HG02642 (cell line): ENCODE data around the gene KLHL40.

Experiments
- ATAC-seq: cut with Tn5 transposase; IDR thresholded peaks from one replicate; pipeline ENCODE4 v1.9.1; 2021; ENCODE audit warnings: mild to moderate bottlenecking; ENCODE audit not compliant: unreplicated experiment, poor library complexity

KLHL40 gene

DNA sequence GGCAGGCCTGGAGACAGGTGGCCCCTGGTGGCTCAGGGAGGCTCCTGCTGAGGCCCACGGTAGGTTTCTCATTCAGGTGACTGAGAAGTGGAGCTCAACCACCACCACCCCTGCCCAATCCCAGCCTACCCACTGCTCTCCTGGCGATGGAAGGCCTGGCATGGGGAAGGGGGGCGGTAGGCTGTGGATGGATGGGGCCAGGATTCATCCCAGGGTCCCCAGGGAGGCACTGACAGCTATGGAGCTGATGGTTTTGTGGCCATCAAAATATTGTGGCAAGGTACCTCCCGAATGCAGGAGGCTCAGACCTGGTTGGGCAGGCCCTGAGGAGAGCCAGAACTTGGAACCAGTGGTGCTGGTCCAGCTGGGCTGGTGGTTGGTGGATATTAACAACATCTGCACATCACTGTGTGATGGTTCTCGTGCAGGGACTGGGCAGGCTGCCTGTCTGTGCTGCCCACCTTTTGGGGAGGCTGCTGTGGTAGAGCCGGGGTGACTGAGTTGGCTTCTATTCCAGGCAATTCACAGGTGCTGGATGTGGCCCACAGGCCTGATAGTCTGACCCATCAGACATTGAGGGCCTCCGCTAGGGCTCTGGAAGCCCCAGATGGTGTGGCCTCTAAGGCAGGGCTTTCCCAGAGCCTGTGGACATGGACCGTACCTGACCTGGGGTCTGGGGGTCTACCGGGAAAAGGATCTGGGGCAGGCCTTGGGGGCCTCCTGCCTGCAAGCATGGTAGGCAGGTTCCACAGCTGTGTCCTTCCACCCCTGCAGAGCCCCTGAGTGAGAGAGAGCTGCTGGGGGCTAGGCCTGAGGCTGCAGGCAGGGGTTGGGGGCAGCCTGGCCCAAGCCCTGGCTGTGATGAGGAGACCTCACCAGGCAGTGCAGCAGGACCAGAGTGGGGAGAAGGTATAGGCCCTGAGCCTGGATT, 28.4 kb upstream of the KLHL40 start:
- ATAC-seq = no peak

DNA sequence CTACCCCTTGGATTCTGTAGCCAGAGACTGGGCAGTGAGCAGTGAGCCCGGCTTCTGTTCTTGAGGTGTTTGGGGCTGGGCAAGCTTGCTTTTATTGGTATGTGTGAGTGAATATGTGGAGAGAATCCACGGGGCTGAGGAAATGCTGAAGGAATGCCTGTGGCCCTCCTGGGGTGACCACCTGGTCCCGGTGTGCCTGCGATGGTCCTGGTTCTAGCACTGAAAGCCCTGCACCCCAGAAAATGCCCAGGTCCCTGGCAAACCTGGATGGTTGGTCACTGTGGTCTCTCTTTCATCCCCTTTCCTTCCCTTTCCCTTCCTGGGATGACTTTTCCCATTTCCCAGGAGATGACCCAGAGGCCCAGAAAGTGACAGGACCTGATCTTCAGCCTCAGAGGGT, 27.7 kb upstream of the KLHL40 start:
- ATAC-seq = no peak

DNA sequence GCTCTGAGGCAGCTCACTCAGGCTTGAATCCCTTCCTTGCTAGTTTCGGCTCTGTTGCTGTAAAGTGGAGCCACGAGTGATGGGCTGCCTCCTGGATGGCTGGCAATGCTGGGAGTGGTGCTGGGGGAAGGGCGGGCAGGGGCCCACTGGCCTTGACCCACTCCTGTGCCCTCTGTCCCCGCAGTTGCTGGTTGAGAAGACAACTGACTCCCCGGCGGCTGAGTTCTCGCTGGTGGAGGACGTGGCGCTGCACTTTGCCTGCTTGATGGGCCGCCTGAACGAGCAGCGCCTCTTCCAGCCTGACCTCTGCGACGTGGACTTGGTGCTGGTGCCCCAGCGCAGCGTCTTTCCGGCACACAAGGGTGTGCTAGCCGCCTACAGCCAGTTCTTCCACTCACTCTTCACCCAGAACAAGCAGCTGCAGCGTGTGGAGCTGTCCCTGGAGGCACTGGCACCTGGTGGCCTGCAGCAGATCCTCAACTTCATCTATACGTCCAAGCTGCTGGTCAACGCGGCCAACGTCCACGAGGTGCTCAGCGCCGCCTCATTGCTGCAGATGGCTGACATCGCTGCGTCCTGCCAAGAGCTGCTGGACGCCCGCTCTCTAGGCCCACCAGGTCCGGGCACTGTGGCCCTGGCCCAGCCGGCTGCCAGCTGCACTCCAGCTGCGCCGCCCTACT, 27.1 kb upstream of the KLHL40 start:
- no peak for ATAC-seq

DNA sequence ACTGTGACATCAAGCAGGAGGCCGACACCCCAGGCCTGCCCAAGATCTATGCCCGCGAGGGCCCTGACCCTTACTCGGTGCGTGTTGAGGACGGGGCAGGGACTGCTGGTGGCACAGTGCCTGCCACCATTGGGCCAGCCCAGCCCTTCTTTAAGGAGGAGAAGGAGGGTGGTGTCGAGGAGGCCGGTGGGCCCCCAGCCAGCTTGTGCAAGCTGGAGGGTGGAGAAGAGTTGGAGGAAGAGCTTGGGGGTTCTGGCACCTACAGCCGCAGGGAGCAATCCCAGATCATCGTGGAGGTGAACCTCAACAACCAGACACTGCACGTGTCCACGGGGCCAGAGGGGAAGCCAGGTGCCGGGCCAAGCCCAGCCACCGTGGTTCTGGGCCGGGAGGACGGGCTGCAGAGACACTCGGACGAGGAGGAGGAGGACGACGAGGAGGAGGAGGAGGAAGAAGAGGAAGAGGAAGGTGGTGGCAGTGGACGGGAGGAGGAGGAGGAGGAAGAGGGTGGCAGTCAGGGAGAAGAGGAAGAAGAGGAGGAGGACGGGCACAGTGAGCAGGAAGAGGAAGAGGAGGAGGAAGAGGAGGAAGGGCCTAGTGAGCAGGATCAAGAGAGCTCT, 26.5 kb upstream of the KLHL40 start:
- no peak for ATAC-seq

DNA sequence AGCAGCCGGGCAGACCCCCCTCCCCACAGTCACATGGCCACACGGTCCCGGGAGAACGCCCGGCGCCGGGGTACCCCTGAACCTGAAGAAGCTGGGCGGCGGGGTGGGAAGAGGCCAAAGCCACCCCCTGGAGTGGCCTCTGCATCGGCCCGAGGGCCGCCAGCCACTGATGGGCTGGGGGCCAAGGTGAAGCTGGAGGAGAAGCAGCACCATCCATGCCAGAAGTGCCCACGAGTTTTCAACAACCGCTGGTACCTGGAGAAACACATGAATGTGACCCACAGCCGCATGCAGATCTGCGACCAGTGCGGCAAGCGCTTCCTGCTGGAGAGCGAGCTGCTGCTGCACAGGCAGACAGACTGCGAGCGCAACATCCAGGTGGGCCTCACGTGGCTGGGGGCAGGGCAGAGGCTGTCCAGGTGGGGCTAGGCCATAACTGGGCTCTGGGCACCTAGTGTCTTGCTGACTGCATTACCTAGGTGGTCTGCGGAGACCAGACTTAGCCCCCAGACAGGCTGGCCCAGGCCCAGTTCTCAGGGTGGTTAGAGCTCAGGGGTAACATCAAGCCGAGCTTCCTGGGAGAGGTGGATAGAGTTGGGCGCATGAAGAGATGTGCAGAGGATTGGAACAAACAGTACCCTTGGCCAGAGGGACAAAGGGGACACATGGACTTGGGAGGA, 25.7 kb upstream of the KLHL40 start:
- ATAC-seq = no peak

DNA sequence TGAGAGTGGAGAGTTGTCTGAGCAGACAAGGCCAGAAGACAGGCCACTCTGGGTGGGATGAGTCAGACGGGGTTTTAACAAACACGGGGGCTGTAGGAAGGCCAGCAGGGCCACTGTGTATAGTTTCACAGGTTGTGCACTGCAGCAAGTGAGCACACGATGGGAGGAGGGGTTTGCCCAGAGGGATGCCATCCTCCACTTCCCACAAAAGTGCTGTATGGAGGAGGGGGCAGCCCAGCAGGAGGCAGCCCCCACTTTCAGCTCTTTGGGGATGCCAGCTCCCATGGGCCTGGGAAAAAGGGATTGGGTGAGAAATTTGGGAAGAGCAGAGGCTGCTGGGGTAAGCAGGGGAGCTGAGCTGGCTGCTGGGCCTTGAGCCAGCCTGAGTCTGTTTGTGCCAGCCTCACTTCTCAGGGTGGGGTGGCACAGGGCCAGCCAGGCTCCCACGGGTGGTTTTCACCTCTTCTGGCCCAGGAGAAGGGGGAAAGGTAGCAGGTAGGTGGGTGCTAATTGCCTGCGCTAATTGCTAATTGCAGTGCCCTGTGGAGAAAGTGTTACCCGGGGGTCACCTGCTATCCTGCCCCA, 25.1 kb upstream of the KLHL40 start:
- ATAC-seq = no peak

DNA sequence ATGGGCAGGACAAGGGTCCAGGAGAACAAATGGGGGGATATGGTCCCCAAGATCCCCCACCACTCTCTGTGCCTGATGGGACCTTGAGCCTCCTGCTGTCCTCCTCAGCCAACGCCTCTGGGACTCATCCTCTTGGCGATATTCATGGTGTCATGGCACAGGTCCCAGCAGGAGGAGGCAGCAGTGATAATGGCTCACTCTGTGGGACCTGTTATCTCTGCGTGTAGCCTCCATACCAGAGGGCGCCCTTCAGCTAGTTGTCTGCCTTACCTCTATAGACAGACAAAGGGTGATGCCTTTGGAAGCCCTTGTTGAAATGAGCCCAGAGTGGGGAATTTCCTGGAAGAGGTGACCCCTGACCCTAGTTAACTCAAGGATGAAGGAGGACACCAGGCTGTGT, 24.4 kb upstream of the KLHL40 start:
- ATAC-seq = no peak

DNA sequence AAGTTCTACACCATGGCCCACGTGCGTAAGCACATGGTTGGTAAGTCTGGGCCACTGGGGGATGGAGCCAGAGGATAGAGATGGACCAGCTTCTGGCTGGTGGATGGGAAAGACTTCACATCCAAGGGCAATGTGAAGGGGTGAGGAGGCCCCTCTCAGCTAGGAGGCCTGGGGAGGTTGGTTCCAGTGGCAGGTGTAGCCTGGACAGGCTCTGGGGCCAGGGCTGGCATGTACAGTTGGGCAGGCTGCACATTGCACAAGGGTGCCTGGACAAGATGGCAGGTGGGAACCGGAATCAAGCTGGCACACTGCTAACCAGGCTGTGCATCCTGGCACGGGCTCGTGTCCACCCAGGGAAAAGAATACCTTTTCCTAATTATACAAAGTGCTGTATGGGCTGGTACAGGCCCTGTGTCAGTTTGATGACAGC, 23.7 kb upstream of the KLHL40 start:
- no peak for ATAC-seq

DNA sequence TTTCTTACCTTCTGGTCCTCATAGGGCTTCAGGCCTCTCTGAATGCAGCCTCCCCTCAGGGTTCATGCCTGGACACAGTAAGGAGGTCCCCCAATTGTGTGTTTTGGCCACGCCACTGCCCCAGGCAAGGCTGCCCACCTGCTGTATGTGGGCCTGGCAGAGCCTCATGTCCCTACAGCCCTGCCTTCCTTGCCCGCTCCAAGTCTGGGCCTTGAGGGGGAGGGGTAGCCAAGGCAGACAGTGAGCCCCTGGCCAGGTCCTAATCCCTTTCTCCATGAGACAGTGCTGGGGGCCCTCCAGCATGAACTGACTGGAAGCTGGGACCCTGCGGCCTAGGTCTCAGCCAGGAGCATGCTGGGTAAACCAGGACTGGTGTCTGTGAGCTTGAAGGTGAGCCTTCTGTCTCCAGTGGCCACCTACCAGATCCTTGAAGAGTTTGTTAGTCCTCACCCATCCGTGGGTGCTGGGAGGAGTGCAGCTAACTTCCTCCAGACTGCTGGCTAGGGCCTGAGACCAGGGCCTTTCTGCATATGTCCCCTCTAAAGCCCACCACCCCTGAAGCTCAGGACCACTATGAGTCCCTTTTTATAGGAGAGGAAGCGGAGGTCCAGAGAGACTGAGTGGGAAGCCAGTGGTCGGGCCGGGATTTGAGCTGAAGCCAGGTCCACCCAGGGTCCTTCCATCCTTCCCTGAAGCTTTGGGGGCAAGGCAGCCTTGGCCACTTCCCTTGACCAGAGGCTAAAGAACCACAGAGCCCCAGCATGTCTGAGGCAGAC, 23.1 kb upstream of the KLHL40 start:
- ATAC-seq = no peak

DNA sequence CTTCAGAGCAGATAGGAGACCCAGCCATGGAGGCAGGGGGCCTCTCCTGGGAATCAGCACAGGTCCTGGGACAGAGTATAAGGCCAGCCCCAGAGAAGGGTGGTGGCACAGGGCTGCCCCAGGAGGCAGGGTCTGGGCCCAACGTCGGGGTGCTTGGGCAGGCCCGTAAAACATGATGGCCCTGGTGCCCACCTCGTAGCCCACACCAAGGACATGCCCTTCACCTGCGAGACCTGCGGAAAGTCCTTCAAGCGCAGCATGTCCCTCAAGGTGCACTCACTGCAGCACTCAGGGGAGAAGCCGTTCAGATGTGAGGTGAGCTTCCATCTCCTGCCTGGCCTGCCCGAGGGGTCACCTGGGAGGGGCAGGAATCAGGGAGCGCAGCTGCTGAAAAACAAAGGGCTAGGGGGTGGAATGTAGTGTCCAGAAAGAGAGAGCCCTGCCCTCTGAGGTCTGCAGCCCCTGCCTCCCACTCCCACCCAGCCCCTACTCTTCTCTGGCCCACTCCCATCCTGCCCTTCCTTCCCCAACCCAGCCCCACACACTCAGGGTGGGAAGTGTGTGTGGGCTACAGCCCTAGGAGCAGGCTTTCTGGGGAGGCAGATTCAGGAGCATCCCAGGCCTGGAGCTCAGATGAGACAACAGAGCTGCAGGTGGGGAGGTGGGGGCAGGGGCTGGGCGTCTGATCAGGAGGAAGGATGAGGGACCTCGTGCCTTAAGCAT, 22.4 kb upstream of the KLHL40 start:
- ATAC-seq = no peak

DNA sequence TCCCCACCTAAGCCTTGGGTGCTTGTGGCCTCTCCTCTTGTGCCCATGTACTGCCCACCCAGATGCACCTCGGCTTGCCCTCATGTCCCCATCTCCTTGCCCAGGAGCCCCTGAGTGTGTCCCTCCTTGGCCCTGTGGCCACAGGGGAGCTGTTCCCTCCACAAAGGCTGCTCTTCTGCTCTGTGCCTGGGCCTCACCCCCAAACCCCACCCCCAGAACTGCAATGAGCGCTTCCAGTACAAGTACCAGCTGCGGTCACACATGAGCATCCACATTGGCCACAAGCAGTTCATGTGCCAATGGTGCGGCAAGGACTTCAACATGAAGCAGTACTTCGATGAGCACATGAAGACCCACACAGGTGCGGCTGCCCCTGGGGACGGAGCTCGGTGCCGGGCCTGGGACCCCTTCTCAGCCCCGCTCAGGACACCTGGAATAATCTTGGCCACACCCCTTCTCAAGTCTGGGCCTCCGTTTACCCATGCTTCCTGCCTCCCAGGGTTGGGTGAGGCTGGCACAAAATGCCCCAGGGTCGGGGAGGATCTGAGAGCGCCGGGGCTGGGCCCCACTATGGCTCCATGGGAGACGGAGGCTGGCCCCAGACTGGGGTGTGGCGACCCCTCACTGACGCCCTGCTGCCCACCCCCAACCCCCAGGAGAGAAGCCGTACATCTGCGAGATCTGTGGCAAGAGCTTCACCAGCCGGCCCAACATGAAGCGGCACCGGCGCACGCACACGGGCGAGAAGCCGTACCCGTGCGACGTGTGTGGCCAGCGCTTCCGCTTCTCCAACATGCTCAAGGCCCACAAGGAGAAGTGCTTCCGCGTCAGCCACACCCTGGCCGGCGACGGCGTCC, 21.5 kb upstream of the KLHL40 start:
- ATAC-seq = no peak

DNA sequence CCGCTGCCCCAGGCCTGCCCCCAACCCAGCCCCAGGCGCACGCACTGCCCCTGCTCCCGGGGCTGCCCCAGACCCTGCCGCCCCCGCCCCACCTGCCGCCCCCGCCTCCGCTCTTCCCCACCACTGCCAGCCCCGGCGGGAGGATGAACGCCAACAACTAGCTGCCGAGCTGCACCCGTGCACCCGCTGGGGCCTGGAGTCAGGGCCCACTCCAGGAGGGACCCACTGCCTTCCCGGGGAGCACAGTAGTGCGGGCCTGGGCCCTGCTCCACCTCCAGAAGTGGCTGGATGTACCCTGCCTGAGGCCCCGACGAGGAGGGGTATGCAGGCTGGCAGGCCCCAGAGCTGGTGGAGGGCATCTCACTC, 20.9 kb upstream of the KLHL40 start:
- no peak for ATAC-seq

DNA sequence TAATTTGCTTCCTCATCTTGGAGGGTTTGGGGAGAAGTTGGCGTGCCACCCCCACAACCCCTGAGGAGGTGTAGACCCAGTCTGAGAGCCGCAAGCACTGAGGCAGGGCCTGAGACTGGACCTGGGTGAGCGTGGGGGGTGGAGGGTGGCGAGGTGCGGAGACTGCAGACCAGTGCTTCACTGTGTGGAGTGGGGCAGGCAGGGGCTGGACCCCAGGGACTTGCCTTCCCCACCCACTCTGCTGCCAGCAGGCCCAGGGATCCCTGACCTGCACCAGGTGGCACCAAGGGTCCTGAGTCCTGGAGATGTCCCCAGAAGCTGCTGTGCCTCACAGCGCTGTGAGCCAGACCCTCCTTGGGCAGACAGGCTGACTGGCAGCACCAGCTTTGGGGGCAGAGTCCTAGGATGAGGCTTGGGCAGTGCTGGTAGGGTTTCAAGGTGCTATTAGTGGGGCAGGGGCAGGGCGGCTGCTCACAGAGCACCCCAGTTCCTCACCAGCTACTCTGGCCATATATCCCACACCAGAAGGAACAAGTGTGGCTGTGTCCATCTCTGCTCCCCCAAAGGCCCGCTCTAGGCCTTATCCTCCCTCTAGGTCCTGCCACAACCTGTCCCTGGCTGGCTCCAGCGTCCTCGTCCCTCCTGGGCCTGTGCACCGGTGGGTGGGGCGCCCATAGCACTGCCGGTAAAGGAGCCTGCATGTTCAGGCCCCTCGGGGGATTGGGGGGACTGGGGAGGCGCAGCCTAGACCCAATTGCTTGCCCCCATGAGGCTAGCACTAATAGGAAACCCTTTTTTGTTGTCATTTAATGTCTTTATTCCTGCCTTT, 20.1 kb upstream of the KLHL40 start:
- no peak for ATAC-seq

DNA sequence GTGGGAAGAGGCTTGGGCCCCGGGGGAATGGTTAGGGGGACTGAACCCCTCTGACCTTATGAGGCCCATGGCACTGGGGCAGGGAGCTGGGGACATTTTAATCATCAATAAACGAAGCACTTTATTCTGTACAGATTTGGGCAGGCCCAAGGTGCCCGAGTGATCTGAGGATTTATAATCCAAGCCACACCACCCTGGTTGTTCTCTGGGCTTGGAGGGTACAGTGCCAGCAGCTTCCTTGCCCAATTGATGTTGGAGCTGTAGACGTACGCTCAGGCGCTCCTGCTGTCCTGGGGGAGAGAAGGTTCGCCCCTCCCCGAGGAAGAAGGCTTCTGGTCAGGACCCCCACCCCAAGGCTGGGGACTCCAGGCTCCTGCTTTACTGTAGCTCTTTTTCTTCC, 19.3 kb upstream of the KLHL40 start:
- no peak for ATAC-seq

DNA sequence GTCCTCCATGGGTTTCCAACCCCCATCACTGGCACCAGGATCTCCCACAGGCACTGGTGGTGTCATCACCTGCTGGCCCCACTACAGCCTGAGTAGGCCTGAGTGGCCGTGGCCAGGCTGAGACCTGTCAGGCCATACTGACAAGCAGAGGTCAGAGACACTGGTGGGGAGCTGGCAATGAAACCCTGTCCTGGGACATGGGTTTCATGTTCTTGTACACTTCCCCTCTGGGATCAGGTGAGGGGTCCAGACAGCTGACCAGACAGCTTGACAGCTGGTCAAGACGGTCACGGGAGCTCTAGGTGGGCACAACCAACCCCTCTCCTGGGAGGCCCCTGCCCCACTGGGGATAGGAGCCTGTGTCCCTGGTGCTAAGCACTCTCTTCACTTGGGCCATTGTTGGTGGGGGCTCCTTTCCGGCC, 18.7 kb upstream of the KLHL40 start:
- no peak for ATAC-seq

DNA sequence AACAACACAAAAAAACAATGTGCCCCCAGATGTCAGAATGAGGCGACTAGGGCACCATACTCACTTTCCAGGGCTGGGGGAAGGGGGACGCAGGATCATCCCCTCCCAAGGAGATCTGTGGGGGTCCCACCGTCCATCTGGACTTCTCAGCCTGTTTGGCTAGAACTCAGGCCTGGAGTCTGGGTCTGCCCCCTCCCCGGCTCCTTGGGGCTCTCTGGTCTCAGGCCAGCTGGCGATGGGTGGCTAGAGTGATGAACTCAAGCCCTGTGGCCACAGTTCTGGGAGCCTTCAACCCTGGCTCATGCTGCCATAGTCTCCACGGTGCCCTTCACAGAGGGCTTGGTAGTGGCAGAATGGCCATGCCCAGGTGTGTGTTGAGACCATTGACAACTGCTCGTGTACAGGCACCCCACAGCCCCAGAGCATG, 18.2 kb upstream of the KLHL40 start:
- no peak for ATAC-seq
